Measurements from ENCODE around the gene MARCKSL1.
"Not testable (repeated sequence)": the region's sequence is repeated elsewhere in the genome, so short reads cannot be mapped to it uniquely, and the experiment has no call there.

MARCKSL1 gene

DNA sequence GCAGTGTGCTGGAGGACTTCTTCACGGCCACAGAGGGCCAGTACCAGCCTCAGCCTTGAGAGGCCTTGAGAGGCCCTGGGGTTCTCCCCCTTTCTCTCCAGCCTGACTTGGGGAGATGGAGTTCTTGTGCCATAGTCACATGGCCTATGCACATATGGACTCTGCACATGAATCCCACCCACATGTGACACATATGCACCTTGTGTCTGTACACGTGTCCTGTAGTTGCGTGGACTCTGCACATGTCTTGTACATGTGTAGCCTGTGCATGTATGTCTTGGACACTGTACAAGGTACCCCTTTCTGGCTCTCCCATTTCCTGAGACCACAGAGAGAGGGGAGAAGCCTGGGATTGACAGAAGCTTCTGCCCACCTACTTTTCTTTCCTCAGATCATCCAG lies 50.4 kb downstream of the MARCKSL1 start:
- no peaks in the 10 kb centered on the region for H4K20me1 ChIP-seq (ENCODE audit: control insufficient read depth, insufficient read depth, low read depth, low read length)
- no peak for TF ChIP-seq EZH2phosphoT487 (IDR thresholded peaks at IDR 0.05; ENCODE audit: borderline replicate concordance, low read length)
- peaks cover 6% of the 10 kb centered on the region for H3F3A ChIP-seq (ENCODE audit: control insufficient read depth, insufficient read depth)
- H3K4me2 ChIP-seq (ENCODE audit: low read length): no peak overlapping the region
- H3K4me1 ChIP-seq (ENCODE audit: control insufficient read depth, low read length): peaks cover 13% of the 10 kb centered on the region
- peaks cover 35% of the 10 kb centered on the region for H3K36me3 ChIP-seq (ENCODE audit: control insufficient read depth, low read length)
- no peaks in the 10 kb centered on the region for H3K9me2 ChIP-seq (replicated peaks; ENCODE audit: control insufficient read depth, low read length)
- no peak overlapping the region for H3K27ac ChIP-seq (ENCODE audit: low read depth, low read length)
- H3K9me3 ChIP-seq (ENCODE audit: control insufficient read depth, insufficient read depth, low read length): no peaks in the 10 kb centered on the region
- no peaks in the 10 kb centered on the region for H3K79me2 ChIP-seq (ENCODE audit: control insufficient read depth, low read length)
- H3K27me3 ChIP-seq (ENCODE audit: control insufficient read depth, low read length): no peaks in the 10 kb centered on the region
- H3K4me3 ChIP-seq (ENCODE audit: low read length): no peak overlapping the region

DNA sequence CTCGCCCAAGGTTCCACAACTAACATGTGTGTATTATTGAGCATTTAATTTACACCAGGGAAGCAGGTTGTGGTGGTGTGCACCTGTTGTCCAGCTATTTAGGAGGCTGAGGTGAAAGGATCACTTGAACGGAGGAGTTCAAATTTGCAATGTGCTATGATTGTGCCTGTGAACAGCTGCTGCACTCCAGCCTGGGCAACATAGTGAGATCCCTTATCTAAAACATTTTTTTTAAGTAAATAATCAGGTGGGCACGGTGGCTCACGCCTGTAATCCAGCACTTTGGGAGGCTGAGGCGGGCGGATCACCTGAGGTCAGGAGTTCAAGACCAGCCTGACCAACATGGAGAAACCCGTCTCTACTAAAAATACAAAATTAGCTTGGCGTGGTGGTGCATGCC lies 51.3 kb downstream of the MARCKSL1 start:
- H3K36me3 ChIP-seq (ENCODE audit: control insufficient read depth, low read length): peaks cover 42% of the 10 kb centered on the region
- not testable (repeated sequence) for H3K9me2 ChIP-seq (replicated peaks; ENCODE audit: control insufficient read depth, low read length); H3F3A ChIP-seq (ENCODE audit: control insufficient read depth, insufficient read depth); H3K4me1 ChIP-seq (ENCODE audit: control insufficient read depth, low read length); H3K27ac ChIP-seq (ENCODE audit: low read depth, low read length); H3K79me2 ChIP-seq (ENCODE audit: control insufficient read depth, low read length); H4K20me1 ChIP-seq (ENCODE audit: control insufficient read depth, insufficient read depth, low read depth, low read length); H3K4me2 ChIP-seq (ENCODE audit: low read length); H3K27me3 ChIP-seq (ENCODE audit: control insufficient read depth, low read length); H3K4me3 ChIP-seq (ENCODE audit: low read length); H3K9me3 ChIP-seq (ENCODE audit: control insufficient read depth, insufficient read depth, low read length)

All from DOHH2 (cell line).